GM19043 (cell line): ENCODE data around the gene MAP4K1.
"Not testable (repeated sequence)": the region's sequence is repeated elsewhere in the genome, so short reads cannot be mapped to it uniquely, and the experiment has no call there.

Experiments used
- ATAC-seq: cut with Tn5 transposase; IDR thresholded peaks from one replicate; pipeline ENCODE4 v1.9.1; 2021; ENCODE audit warnings: low read depth; ENCODE audit not compliant: unreplicated experiment

MAP4K1 gene

GRCh38 chr19:38653028-38653571 lies 35.3 kb upstream of the MAP4K1 start:
- ATAC-seq: no peak

GRCh38 chr19:38650911-38651584 lies 33.3 kb upstream of the MAP4K1 start:
- ATAC-seq: no peak

- ATAC-seq: no peak
Observed at GRCh38 chr19:38650172-38650775, 32.5 kb upstream of the MAP4K1 start.

- no peak for ATAC-seq
Observed at GRCh38 chr19:38649305-38650171, 31.8 kb upstream of the MAP4K1 start.

- no peak for ATAC-seq
Observed at GRCh38 chr19:38648769-38649304, 31.1 kb upstream of the MAP4K1 start.

GRCh38 chr19:38647966-38648768 lies 30.4 kb upstream of the MAP4K1 start:
- no peak for ATAC-seq

GRCh38 chr19:38647368-38647965 lies 29.7 kb upstream of the MAP4K1 start, which contains the start of gene ACTN4:
ACTN4 (plus strand) TSS chr19:38647649; CDS start chr19:38647746, 97 bp downstream.
- peak; percentile 69 for ATAC-seq

GRCh38 chr19:38644719-38645118 lies 27.0 kb upstream of the MAP4K1 start:
- ATAC-seq: no peak

- no peak for ATAC-seq
Observed at GRCh38 chr19:38642176-38642575, 24.4 kb upstream of the MAP4K1 start.

GRCh38 chr19:38640368-38640767 lies 22.6 kb upstream of the MAP4K1 start:
- ATAC-seq: no peak

GRCh38 chr19:38639679-38640078 lies 21.9 kb upstream of the MAP4K1 start:
- ATAC-seq: no peak

GRCh38 chr19:38638461-38638860 lies 20.7 kb upstream of the MAP4K1 start:
- no peak for ATAC-seq

- ATAC-seq: no peak
Observed at GRCh38 chr19:38635483-38636399, 18.0 kb upstream of the MAP4K1 start.

- ATAC-seq: no peak
Observed at GRCh38 chr19:38634757-38635482, 17.2 kb upstream of the MAP4K1 start.

- no peak for ATAC-seq
Observed at GRCh38 chr19:38632476-38633213, 14.9 kb upstream of the MAP4K1 start.

- not testable (repeated sequence) for ATAC-seq
Observed at GRCh38 chr19:38631811-38632475, 14.2 kb upstream of the MAP4K1 start.

GRCh38 chr19:38631301-38631700 lies 13.5 kb upstream of the MAP4K1 start:
- ATAC-seq: not testable (repeated sequence)
